MCF 10A (cell line): ENCODE data around the gene TMUB1. TPM values are rescaled to one million over a fixed set of nuclear protein-coding genes. Genes with fewer than 3 reads are reported as not detected.

Experiments used
- BruUV-seq: library from RNA; stranded (reverse); fragments of 400-500 nt; replicated peaks from 2 replicates; lab custom pipeline; 2021; lab: Mats Ljungman, UMichigan
- CTCF ChIA-PET: fragments of 300-600 bp; sonication (Branson Sonifier 250); formaldehyde crosslinking; extraction: SDS; loops from one replicate; lab custom pipeline; 2021; ENCODE audit warnings: antibody characterized with exemption, inconsistent platforms; lab: Yijun Ruan, JAX
- POLR2A ChIA-PET: fragments of 300-600, 350-650 bp; sonication (Branson Sonifier 250); formaldehyde crosslinking; extraction: SDS; loops from one replicate; lab custom pipeline; 2020; ENCODE audit warnings: antibody characterized with exemption, inconsistent platforms; lab: Yijun Ruan, JAX
- DNase-seq: peaks from one replicate; pipeline ENCODE4 v3.0.0-alpha.2; 2018; ENCODE audit not compliant: unreplicated experiment
- H3K27ac Mint-ChIP-seq: one replicate; pipeline ENCODE4 v1.8.0; 2022; ENCODE audit warnings: mild to moderate bottlenecking, low read depth, mixed read lengths; ENCODE audit not compliant: unreplicated experiment
- H3K27me3 Mint-ChIP-seq: one replicate; pipeline ENCODE4 v1.8.0; 2022; ENCODE audit warnings: mixed read lengths; ENCODE audit not compliant: insufficient read depth, unreplicated experiment
- H3K36me3 Mint-ChIP-seq: one replicate; pipeline ENCODE4 v1.8.0; 2022; ENCODE audit warnings: mild to moderate bottlenecking, moderate library complexity, mixed read lengths; ENCODE audit not compliant: insufficient read depth, unreplicated experiment
- H3K4me1 Mint-ChIP-seq: one replicate; pipeline ENCODE4 v1.8.0; 2022; ENCODE audit warnings: mixed read lengths; ENCODE audit not compliant: insufficient read depth, unreplicated experiment
- H3K4me3 Mint-ChIP-seq: one replicate; pipeline ENCODE4 v1.8.0; 2022; ENCODE audit warnings: mild to moderate bottlenecking, moderate library complexity, mixed read lengths; ENCODE audit not compliant: unreplicated experiment
- H3K9me3 Mint-ChIP-seq: one replicate; pipeline ENCODE4 v1.8.0; 2022; ENCODE audit warnings: mixed read lengths; ENCODE audit not compliant: unreplicated experiment
- intact Hi-C: fragments of 100-400 bp; cut with micrococcal nuclease; formaldehyde crosslinking; loops from 2 replicates; pipeline ENCODE4 v1.14.1; 2022
- total RNA-seq: library from RNA; stranded (reverse); gene quantifications from 2 replicates; pipeline ENCODE4 v1.2.3, GENCODE V29; 2022
- TF ChIP-seq, protein P1 (sequence below): fragments of 200-600 bp; IDR thresholded peaks from one replicate; pipeline ENCODE4 v1.8.0; 2022; ENCODE audit warnings: antibody characterized with exemption, mild to moderate bottlenecking; ENCODE audit not compliant: unreplicated experiment

Gene TMUB1
- total RNA-seq, 1 experiment from 2014 or later = 30.1 TPM

DNA sequence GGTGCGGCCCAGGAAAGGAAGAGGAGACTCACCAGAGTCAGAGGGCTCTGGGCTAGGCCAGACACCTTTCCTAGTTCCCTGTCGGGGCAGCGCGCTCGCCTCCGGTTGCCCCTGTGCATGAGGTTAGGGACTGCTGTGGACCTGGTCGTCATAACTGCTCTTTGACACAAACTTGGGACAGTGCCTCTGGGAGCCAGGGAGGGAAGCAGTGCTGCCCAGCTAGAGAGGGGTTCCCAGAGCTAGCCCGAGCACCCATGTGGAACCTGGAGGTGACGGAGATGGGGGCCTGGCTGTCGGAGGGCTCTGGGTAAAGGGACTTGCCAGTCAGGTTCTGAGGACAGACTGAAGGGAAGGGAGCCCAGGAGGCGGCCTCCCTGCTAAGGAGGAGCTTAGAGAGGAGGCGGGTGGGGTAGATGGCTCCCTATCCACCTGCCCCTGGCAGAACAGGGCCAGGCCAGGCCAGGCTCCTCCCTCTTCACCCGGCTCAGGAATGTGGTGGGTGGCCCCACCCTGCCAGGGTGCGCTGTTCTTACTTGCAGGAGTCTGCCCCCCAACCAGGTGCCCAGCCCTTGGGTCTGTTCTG lies 32.6 kb upstream of the TMUB1 start:
- ChIA-PET CTCF (interaction anchor here (0.5 to 15.6 kb wide), 9 partner anchors 9 to 1882 kb away, joined by 3 to 315 read pairs (median 4); partner anchors contain the start of genes ABCB8, AGAP3 and TMUB1), POLR2A (interaction anchor here (0.6 to 8.4 kb wide), 17 partner anchors 8 to 225 kb away, joined by 3 to 128 read pairs (median 4); partner anchors contain the start of genes ABCB8, ABCF2, AGAP3 and CDK5)
- H3K4me1 Mint-ChIP-seq = peaks cover 28% of the 10 kb centered on the region
- intact Hi-C loops = no loop called here
- BruUV-seq = no TSS peak
- H3K9me3 Mint-ChIP-seq = no peaks in the 10 kb centered on the region
- peaks cover 35% of the 10 kb centered on the region for H3K36me3 Mint-ChIP-seq
- TF ChIP-seq, protein P1, sequence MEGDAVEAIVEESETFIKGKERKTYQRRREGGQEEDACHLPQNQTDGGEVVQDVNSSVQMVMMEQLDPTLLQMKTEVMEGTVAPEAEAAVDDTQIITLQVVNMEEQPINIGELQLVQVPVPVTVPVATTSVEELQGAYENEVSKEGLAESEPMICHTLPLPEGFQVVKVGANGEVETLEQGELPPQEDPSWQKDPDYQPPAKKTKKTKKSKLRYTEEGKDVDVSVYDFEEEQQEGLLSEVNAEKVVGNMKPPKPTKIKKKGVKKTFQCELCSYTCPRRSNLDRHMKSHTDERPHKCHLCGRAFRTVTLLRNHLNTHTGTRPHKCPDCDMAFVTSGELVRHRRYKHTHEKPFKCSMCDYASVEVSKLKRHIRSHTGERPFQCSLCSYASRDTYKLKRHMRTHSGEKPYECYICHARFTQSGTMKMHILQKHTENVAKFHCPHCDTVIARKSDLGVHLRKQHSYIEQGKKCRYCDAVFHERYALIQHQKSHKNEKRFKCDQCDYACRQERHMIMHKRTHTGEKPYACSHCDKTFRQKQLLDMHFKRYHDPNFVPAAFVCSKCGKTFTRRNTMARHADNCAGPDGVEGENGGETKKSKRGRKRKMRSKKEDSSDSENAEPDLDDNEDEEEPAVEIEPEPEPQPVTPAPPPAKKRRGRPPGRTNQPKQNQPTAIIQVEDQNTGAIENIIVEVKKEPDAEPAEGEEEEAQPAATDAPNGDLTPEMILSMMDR = no peak
- H3K4me3 Mint-ChIP-seq = peak overlapping the region; percentile 85
- DNase-seq = peak; percentile 84
- H3K27ac Mint-ChIP-seq = peak overlapping the region; percentile 84
- H3K27me3 Mint-ChIP-seq = no peaks in the 10 kb centered on the region

DNA sequence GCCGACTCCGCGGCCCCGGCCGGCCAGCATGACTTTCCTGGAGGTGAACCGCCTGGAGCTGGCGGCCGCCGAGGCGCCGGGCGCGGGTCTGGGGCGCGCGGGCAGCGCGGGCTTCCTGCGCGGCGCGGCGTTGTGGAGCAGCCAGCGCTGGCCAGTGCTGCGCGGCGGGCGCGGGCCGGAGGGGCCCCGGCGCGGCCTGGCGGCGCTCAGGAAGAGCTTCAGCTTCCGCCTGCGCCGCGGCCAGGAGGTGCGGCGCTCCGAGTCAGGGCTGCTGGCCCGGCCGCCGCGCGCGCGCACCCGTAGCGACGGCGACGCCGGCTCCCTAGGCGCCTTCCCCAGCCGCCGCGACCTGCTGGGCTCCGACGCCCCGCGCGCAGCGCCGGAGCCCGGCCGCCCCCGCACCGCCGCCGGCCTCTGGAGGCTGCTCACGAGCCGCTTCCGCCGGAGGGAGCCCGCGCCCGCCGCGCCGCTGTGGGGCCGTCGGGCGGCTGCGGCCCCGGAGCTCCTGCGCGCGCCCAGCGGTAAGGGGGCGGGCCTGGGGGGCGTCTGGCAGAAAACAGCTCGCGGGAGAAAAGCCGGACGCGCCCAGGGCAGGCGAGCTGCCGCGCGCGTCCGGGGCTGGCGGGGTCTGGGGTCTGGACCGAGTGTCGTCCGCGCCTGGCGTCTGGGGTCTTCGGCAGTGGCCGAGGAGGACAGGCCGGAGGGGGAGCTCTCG lies 32.0 kb upstream of the TMUB1 start:
- intact Hi-C loops = no loop called here
- peak overlapping the region; percentile 84 for H3K27ac Mint-ChIP-seq
- H3K9me3 Mint-ChIP-seq = no peaks in the 10 kb centered on the region
- DNase-seq = peak; percentile 15
- no peaks in the 10 kb centered on the region for H3K27me3 Mint-ChIP-seq
- CTCF ChIA-PET = interaction anchor here (0.6 to 15.6 kb wide), 8 partner anchors 8 to 216 kb away, joined by 3 to 315 read pairs (median 5); partner anchors contain the start of genes AGAP3 and TMUB1
- BruUV-seq = no TSS peak
- TF ChIP-seq, protein P1 = no peak
- H3K4me3 Mint-ChIP-seq = peak overlapping the region; percentile 85
- peaks cover 33% of the 10 kb centered on the region for H3K4me1 Mint-ChIP-seq
- peaks cover 31% of the 10 kb centered on the region for H3K36me3 Mint-ChIP-seq
- POLR2A ChIA-PET = interaction anchor here (0.6 to 8.4 kb wide), 14 partner anchors 8 to 226 kb away, joined by 3 to 128 read pairs (median 6); partner anchors contain the start of genes ABCB8, ABCF2, AGAP3 and CDK5

DNA sequence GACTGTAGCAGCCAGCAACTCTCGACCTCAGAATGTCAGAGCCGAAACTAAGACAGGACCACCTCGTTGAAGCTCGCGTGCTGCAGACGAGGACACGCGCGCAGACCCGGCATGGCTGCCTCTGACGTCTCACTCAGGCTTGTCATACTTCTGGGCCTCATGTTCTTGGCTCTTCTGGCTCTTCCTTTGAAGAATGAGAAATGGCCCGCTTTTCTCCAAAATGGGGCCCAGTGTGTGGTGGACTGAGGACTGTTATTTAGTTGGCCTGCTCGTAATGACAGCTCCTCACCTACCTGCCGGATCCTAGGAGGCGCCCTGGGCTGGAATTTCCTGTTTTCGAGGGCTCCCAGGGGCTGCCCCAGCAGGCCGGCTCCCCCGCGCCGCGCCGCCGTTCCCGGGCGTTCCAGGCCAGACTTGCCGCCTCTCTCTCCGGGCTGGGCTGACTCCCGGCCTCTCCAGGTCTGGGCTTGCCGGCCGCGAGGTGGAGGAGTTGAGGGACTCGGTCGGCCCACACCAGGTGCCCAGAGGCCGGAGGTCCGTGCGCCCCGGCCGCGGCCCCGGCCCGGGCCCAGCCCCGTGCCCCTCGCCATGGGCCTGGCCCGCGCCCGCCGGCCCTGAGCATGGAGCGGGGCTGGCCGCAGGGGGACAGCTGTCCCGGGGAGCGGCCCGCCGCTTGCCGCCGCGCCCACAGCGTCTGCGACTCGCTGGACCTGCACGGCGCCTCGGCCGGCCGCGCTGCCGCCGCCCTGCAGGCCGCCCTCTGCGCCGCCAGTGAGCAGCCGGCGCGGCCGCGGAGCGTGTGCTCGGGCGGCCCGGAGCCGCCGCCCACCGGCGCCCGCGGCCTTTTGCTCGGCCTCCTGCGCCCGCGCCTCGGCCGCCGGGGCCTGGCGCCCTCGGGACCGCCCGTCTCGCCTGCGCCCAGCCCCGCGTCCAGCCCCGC lies 31.1 kb upstream of the TMUB1 start:
- TF ChIP-seq, protein P1 = no peak
- intact Hi-C loops = loop anchor here (5.0 kb wide), 2 partner anchors 147 to 337 kb away; no protein-coding TSS in a partner anchor
- H3K4me1 Mint-ChIP-seq = peaks cover 37% of the 10 kb centered on the region
- H3K36me3 Mint-ChIP-seq = peaks cover 31% of the 10 kb centered on the region
- H3K4me3 Mint-ChIP-seq = peak overlapping the region; percentile 63
- ChIA-PET POLR2A (interaction anchor here (0.8 to 8.4 kb wide), 12 partner anchors 10 to 113 kb away, joined by 3 to 128 read pairs (median 4); partner anchors contain the start of genes ABCB8, ABCF2, AGAP3 and FASTK), CTCF (interaction anchor here (0.7 to 15.6 kb wide), 9 partner anchors 9 to 216 kb away, joined by 3 to 315 read pairs (median 8); partner anchors contain the start of genes AGAP3, CDK5, SLC4A2 and TMUB1)
- H3K27ac Mint-ChIP-seq = peak overlapping the region; percentile 59
- no peaks in the 10 kb centered on the region for H3K27me3 Mint-ChIP-seq
- no peaks in the 10 kb centered on the region for H3K9me3 Mint-ChIP-seq
- BruUV-seq = no TSS peak
- peak; percentile 59 for DNase-seq
